ENCODE data around the gene PDCD1LG2.

- TF ChIP-seq CTCF (IDR thresholded peaks at IDR 0.05; ENCODE audit: insufficient read depth, low read length) = no peak
- TF ChIP-seq REST (IDR thresholded peaks at IDR 0.05; ENCODE audit: insufficient replicate concordance, low read depth) = peak; percentile 17
Observed at GRCh38 chr9:5557606-5558587, 47.6 kb downstream of the PDCD1LG2 start.

Data from HL-60 (cell line).